Activated T-cell treated with anti-CD3 and anti-CD28 coated beads, Interleukin-2, amount 50 U/mL, for 72 hours (primary cell): ENCODE results near the gene SRGAP3. TPM values are rescaled to one million over a fixed set of nuclear protein-coding genes. Genes with fewer than 3 reads are reported as not detected.

Experiments used
- ATAC-seq, 2 donors: fragments of 150-1000 bp; cut with Tn5 transposase; replicated peaks in 1 of 2; 2 replicates each; pipeline ENCODE4 v1.10.0; 2021; ENCODE audit warnings: moderate library complexity in 2 of 2, mild to moderate bottlenecking in 1 of 2
- DNase-seq, 2 donors: peaks; one replicate each; pipeline ENCODE4 v3.0.0; 2021 to 2022; ENCODE audit warnings: mixed read lengths in 1 of 2
- H3K27ac Mint-ChIP-seq: one replicate; pipeline ENCODE4 v1.8.0; 2022; ENCODE audit warnings: mild to moderate bottlenecking, moderate library complexity, mixed read lengths
- H3K27me3 Mint-ChIP-seq: one replicate; pipeline ENCODE4 v1.8.0; 2022; ENCODE audit warnings: low read depth, mixed read lengths
- H3K36me3 Mint-ChIP-seq, 2 donors: one replicate each; pipeline ENCODE4 v1.8.0; 2022; ENCODE audit warnings: mixed read lengths in 2 of 2, mild to moderate bottlenecking in 1 of 2; ENCODE audit not compliant: insufficient read depth in 2 of 2
- H3K4me1 Mint-ChIP-seq: one replicate; pipeline ENCODE4 v1.8.0; 2022; ENCODE audit warnings: low read depth, mixed read lengths
- H3K4me3 Mint-ChIP-seq, 2 donors: one replicate each; pipeline ENCODE4 v1.8.0; 2022; ENCODE audit warnings: mild to moderate bottlenecking in 2 of 2, mixed read lengths in 2 of 2, moderate library complexity in 2 of 2
- H3K9me3 Mint-ChIP-seq, 2 donors: one replicate each; pipeline ENCODE4 v1.8.0; 2022; ENCODE audit warnings: mixed read lengths in 2 of 2
- total RNA-seq, 2 donors: library from RNA; stranded (reverse); gene quantifications; one replicate each; pipeline ENCODE4 v1.2.3, GENCODE V29; 2022

The SRGAP3 gene
- total RNA-seq, 2 donors from 2014 or later: 2.8 to 3.0 TPM

- DNase-seq (no peak), ATAC-seq (no peak)
- Mint-ChIP-seq H3K4me1 (peaks cover 8% of the 10 kb centered on the region), H3K36me3 (no peaks in the 10 kb centered on the region), H3K4me3 (no peak overlapping the region), H3K9me3 (no peaks in the 10 kb centered on the region), H3K27ac (no peak overlapping the region), H3K27me3 (no peaks in the 10 kb centered on the region)
Observed at GRCh38 chr3:9213019-9213634, 36.3 kb downstream of the SRGAP3 start.

- H3K4me1 Mint-ChIP-seq: peaks cover 8% of the 10 kb centered on the region
- no peak overlapping the region for H3K27ac Mint-ChIP-seq
- no peaks in the 10 kb centered on the region for H3K9me3 Mint-ChIP-seq
- H3K4me3 Mint-ChIP-seq: no peak overlapping the region
- no peaks in the 10 kb centered on the region for H3K36me3 Mint-ChIP-seq
- H3K27me3 Mint-ChIP-seq: peaks cover 6% of the 10 kb centered on the region
- DNase-seq (peak in 1 of 2 donors; percentile 7), ATAC-seq (peak; percentile 58 to 65)
Observed at GRCh38 chr3:9211155-9211950, 38.1 kb downstream of the SRGAP3 start.

GRCh38 chr3:9209777-9210176 is 39.7 kb downstream of the SRGAP3 start:
- no peak for ATAC-seq
- no peak for DNase-seq
- Mint-ChIP-seq H3K27ac (no peak overlapping the region), H3K9me3 (no peaks in the 10 kb centered on the region), H3K27me3 (peaks cover 6% of the 10 kb centered on the region), H3K36me3 (no peaks in the 10 kb centered on the region), H3K4me1 (peaks cover 11% of the 10 kb centered on the region), H3K4me3 (no peak overlapping the region)

- Mint-ChIP-seq H3K4me1 (peaks cover 6% of the 10 kb centered on the region), H3K27ac (no peak overlapping the region), H3K4me3 (no peak overlapping the region), H3K36me3 (no peaks in the 10 kb centered on the region), H3K27me3 (peaks cover 6% of the 10 kb centered on the region), H3K9me3 (no peaks in the 10 kb centered on the region)
- no peak for DNase-seq
- ATAC-seq: no peak
Observed at GRCh38 chr3:9208605-9209152, 40.8 kb downstream of the SRGAP3 start.

- ATAC-seq (no peak), DNase-seq (no peak)
- Mint-ChIP-seq H3K27ac (no peak overlapping the region), H3K4me3 (no peak overlapping the region), H3K9me3 (no peaks in the 10 kb centered on the region), H3K27me3 (peaks cover 6% of the 10 kb centered on the region), H3K36me3 (no peaks in the 10 kb centered on the region), H3K4me1 (peaks cover 6% of the 10 kb centered on the region)
Observed at GRCh38 chr3:9207116-9207763, 42.2 kb downstream of the SRGAP3 start.

- Mint-ChIP-seq H3K9me3 (no peaks in the 10 kb centered on the region), H3K36me3 (no peaks in the 10 kb centered on the region), H3K4me1 (peaks cover 6% of the 10 kb centered on the region), H3K4me3 (no peak overlapping the region), H3K27me3 (peaks cover 6% of the 10 kb centered on the region), H3K27ac (no peak overlapping the region)
- ATAC-seq (no peak), DNase-seq (no peak)
Observed at GRCh38 chr3:9206287-9206686, 43.2 kb downstream of the SRGAP3 start.

GRCh38 chr3:9205345-9206143 is 43.9 kb downstream of the SRGAP3 start:
- no peak overlapping the region for H3K27ac Mint-ChIP-seq
- no peaks in the 10 kb centered on the region for H3K9me3 Mint-ChIP-seq
- H3K4me1 Mint-ChIP-seq: peaks cover 6% of the 10 kb centered on the region
- DNase-seq: no peak
- H3K4me3 Mint-ChIP-seq: no peak overlapping the region
- peak; percentile 52 to 61 for ATAC-seq
- H3K36me3 Mint-ChIP-seq: no peaks in the 10 kb centered on the region
- peaks cover 6% of the 10 kb centered on the region for H3K27me3 Mint-ChIP-seq

GRCh38 chr3:9204253-9204992 is 45.0 kb downstream of the SRGAP3 start:
- no peak overlapping the region for H3K4me3 Mint-ChIP-seq
- no peaks in the 10 kb centered on the region for H3K36me3 Mint-ChIP-seq
- ATAC-seq (no peak), DNase-seq (no peak)
- H3K27me3 Mint-ChIP-seq: peaks cover 6% of the 10 kb centered on the region
- H3K9me3 Mint-ChIP-seq: no peaks in the 10 kb centered on the region
- peaks cover 6% of the 10 kb centered on the region for H3K4me1 Mint-ChIP-seq
- no peak overlapping the region for H3K27ac Mint-ChIP-seq

GRCh38 chr3:9203317-9203716 is 46.1 kb downstream of the SRGAP3 start:
- ATAC-seq: no peak
- peaks cover 6% of the 10 kb centered on the region for H3K4me1 Mint-ChIP-seq
- no peak overlapping the region for H3K27ac Mint-ChIP-seq
- no peak for DNase-seq
- peaks cover 6% of the 10 kb centered on the region for H3K27me3 Mint-ChIP-seq
- H3K36me3 Mint-ChIP-seq: no peaks in the 10 kb centered on the region
- H3K9me3 Mint-ChIP-seq: no peaks in the 10 kb centered on the region
- no peak overlapping the region for H3K4me3 Mint-ChIP-seq

GRCh38 chr3:9202546-9202945 is 46.9 kb downstream of the SRGAP3 start:
- no peak for DNase-seq

GRCh38 chr3:9201955-9202354 is 47.5 kb downstream of the SRGAP3 start:
- peaks cover 6% of the 10 kb centered on the region for H3K4me1 Mint-ChIP-seq

More at GRCh38 chr3:9202546-9202945, 46.9 kb downstream of the SRGAP3 start:
- no peaks in the 10 kb centered on the region for H3K9me3 Mint-ChIP-seq
- no peak overlapping the region for H3K27ac Mint-ChIP-seq
- peaks cover 6% of the 10 kb centered on the region for H3K4me1 Mint-ChIP-seq
- ATAC-seq: no peak
- no peak overlapping the region for H3K4me3 Mint-ChIP-seq
- no peaks in the 10 kb centered on the region for H3K36me3 Mint-ChIP-seq
- H3K27me3 Mint-ChIP-seq: peaks cover 6% of the 10 kb centered on the region

GRCh38 chr3:9201266-9201665 is 48.2 kb downstream of the SRGAP3 start:
- no peaks in the 10 kb centered on the region for H3K9me3 Mint-ChIP-seq
- no peak for DNase-seq
- H3K36me3 Mint-ChIP-seq: no peaks in the 10 kb centered on the region
- no peak overlapping the region for H3K4me3 Mint-ChIP-seq
- ATAC-seq: no peak
- H3K27me3 Mint-ChIP-seq: no peaks in the 10 kb centered on the region
- H3K4me1 Mint-ChIP-seq: peaks cover 6% of the 10 kb centered on the region
- no peak overlapping the region for H3K27ac Mint-ChIP-seq

More at GRCh38 chr3:9201955-9202354, 47.5 kb downstream of the SRGAP3 start:
- Mint-ChIP-seq H3K36me3 (no peaks in the 10 kb centered on the region), H3K4me3 (no peak overlapping the region), H3K27me3 (peaks cover 6% of the 10 kb centered on the region), H3K9me3 (no peaks in the 10 kb centered on the region), H3K27ac (no peak overlapping the region)
- DNase-seq (no peak), ATAC-seq (no peak)
